Mucosa of descending colon (tissue), 3 donors: ENCODE data around the gene DLG1. TPM values are rescaled to one million over a fixed set of nuclear protein-coding genes. Genes with fewer than 3 reads are reported as not detected.

ENCODE experiments used
- ATAC-seq: fragments of 200-7000 bp; cut with Tn5 transposase; one replicate; pipeline ENCODE4 v1.9.1; 2020; ENCODE audit warnings: mild to moderate bottlenecking, moderate library complexity
- DNase-seq, 3 donors: peaks; one replicate each; pipeline ENCODE4 v3.0.0-alpha.2; 2020
- H3K36me3 ChIP-seq: fragments of 200-600 bp; one replicate; pipeline ENCODE4 v1.8.0; 2021; ENCODE audit warnings: low read depth, mild to moderate bottlenecking
- H3K4me1 ChIP-seq: fragments of 200-600 bp; one replicate; pipeline ENCODE4 v1.8.0; 2021; ENCODE audit warnings: low read depth, mild to moderate bottlenecking
- H3K4me3 ChIP-seq: fragments of 200-600 bp; one replicate; pipeline ENCODE4 v1.8.0; 2021; ENCODE audit warnings: mild to moderate bottlenecking
- H3K9me3 ChIP-seq: fragments of 200-600 bp; one replicate; pipeline ENCODE4 v1.8.0; 2021; ENCODE audit warnings: mild to moderate bottlenecking
- intact Hi-C, 2 donors: fragments of 100-400 bp; cut with DNase I in 1 of 2; cut with micrococcal nuclease in 1 of 2; formaldehyde crosslinking; loops; one replicate each; pipeline versions ENCODE4 v1.11.0 to v1.11.1; 2022; cut with DNase I, micrococcal nuclease
- total RNA-seq, 3 donors: library from RNA; stranded (reverse); fragmentation: NEBNext Ultra II Directional in 2 of 3; extraction: Animal tissue kit (Norgen Biotek cat#: 25700) in 2 of 3; gene quantifications; one replicate each; pipeline versions ENCODE4 v1.2.1 to v1.2.4, GENCODE V29; 2021 to 2023
- TF ChIP-seq, protein P1 (sequence below): fragments of 200-600 bp; IDR thresholded peaks from one replicate; pipeline ENCODE4 v1.8.0; 2022; ENCODE audit warnings: antibody characterized with exemption, mild to moderate bottlenecking
- donor health status: DM: no; HTN: no; CAD: no; lungs with moderate emphysema.
- donor health status: DM: no; HTN: no; CAD: no.
- donor health status: DM: no; HTN: yes; CAD: no.

The DLG1 gene
- total RNA-seq, 3 donors from 2014 or later = 107 to 163 (median 134) TPM

DNA sequence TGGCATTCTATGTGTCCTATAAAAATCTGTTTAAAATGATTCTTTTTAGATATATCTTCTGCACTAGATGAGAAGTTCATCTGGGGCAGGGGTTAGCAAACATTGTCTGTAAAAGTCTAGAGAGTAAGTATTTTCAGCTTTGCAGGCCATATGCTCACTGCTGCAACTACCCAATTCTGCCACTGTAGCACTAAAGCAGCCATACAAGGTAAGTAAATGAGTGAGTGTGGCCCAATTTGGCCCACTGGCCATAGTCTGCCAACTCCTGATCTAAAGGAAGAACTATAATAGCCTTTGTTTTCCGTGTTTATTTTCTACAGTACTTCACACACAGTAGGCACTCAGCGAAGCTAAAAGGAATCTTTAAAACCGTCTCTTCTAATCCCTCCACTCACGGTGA, 42.3 kb downstream of the DLG1 start:
- intact Hi-C loops = loop anchor here (5.0 to 10.0 kb wide), 2 partner anchors 249 to 256 kb away; no protein-coding TSS in a partner anchor
- TF ChIP-seq, protein P1, sequence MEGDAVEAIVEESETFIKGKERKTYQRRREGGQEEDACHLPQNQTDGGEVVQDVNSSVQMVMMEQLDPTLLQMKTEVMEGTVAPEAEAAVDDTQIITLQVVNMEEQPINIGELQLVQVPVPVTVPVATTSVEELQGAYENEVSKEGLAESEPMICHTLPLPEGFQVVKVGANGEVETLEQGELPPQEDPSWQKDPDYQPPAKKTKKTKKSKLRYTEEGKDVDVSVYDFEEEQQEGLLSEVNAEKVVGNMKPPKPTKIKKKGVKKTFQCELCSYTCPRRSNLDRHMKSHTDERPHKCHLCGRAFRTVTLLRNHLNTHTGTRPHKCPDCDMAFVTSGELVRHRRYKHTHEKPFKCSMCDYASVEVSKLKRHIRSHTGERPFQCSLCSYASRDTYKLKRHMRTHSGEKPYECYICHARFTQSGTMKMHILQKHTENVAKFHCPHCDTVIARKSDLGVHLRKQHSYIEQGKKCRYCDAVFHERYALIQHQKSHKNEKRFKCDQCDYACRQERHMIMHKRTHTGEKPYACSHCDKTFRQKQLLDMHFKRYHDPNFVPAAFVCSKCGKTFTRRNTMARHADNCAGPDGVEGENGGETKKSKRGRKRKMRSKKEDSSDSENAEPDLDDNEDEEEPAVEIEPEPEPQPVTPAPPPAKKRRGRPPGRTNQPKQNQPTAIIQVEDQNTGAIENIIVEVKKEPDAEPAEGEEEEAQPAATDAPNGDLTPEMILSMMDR = no peak
- ATAC-seq (no peak), DNase-seq (no peak)
- Histone ChIP-seq H3K36me3 (no peaks in the 10 kb centered on the region), H3K9me3 (no peaks in the 10 kb centered on the region), H3K4me1 (peaks cover 5% of the 10 kb centered on the region), H3K4me3 (no peak overlapping the region)

DNA sequence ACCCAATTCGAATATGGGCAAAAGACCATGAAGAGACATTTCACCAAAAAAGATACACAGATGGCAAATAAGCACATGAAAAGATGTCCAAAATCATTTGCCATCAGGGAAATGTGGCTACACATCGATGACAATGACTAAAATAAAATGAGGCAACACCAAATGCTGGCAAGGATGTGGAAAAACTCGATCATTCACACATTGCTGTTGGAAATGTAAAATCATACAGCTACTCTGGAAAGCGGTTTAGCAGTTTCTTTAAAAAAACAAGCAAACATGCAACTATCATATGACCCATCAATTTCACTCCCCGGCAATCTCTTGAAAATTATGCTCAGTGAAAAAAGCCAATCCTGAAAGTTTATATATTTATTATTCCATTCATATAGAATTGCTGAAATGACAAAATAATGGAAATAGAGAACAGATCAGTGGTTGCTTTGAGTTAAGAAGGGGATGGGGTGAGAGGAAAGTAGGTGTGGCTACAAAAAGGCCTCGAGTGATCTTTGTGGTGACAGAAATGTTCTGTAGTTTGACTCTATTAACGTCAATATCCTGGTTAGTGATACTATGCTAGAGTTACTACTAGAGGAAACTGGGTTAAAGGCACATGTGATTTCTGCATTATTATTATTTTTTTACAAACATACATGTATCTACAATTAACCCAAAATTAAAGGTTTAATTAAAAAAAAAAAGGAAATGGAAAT, 45.0 kb downstream of the DLG1 start:
- DNase-seq = no peak
- ATAC-seq = no peak
- H3K4me3 ChIP-seq = no peak overlapping the region
- intact Hi-C loops = loop anchor here in 1 of 2 donors (10.0 kb wide), 1 partner anchor 251 kb away; no protein-coding TSS in a partner anchor
- TF ChIP-seq, protein P1 = no peak
- peaks cover 21% of the 10 kb centered on the region for H3K9me3 ChIP-seq
- no peaks in the 10 kb centered on the region for H3K36me3 ChIP-seq
- peaks cover 5% of the 10 kb centered on the region for H3K4me1 ChIP-seq

DNA sequence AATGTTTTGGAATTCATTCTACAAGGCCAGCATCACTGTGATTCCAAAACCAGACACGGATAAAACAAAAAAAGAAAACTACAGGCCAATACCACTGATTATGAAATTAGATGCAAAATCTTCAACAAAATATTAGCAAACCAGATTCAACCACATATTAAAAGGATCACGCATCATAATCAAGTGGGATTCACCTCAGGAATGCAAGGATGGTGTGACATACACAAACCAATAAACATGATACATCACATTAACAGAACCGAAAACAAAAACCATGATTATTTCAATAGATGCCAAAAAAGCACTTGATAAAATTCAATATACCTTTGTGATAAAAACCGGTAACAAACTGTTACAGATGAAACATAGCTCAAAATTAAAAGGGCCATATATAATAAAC, 48.9 kb downstream of the DLG1 start:
- peaks cover 4% of the 10 kb centered on the region for H3K4me1 ChIP-seq
- intact Hi-C loops = no loop called here
- TF ChIP-seq, protein P1 = no peak
- no peak overlapping the region for H3K4me3 ChIP-seq
- no peak for ATAC-seq
- H3K9me3 ChIP-seq = peaks cover 26% of the 10 kb centered on the region
- no peaks in the 10 kb centered on the region for H3K36me3 ChIP-seq
- no peak for DNase-seq

DNA sequence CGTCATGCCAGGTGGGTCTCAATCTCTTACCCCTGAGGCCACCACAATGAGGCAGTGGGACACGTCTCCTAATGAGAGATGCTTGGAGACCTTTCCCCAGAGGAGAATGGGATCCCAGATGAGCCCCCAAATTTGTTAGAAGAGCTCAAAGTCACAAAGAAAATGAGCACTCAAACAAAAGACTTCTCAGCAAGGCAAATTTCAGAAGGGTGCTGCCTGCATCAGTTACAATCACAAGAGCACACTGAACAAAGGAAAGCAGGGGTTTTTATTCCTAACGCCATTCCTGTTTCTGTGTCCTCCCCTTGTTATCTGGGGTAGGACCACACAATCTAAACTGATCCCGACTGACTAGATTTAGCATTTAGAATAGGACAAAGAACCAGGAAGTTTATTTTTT, 50.1 kb downstream of the DLG1 start:
- TF ChIP-seq, protein P1 = no peak

DNA sequence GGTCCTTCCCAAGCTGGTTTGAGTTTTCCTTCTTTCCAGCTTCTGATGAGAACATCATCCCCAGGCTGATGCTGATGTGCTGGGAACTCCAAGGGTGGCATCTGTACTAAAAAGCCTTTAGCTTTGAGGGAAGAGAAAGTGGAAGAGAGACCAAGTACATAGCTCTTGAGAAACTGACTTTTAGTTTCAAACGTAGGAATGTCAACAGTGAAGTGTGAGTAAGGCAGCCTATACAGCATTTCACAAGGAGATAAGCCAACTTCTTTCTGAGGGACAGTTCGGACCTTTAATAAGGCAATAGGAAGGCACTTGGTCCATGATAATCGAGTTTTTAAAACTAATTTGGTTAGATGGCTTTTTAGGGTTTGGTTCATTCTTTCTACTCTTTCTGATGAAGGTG, 53.7 kb downstream of the DLG1 start:
- Histone ChIP-seq H3K4me3 (no peak overlapping the region), H3K36me3 (no peaks in the 10 kb centered on the region), H3K4me1 (no peaks in the 10 kb centered on the region), H3K9me3 (peaks cover 46% of the 10 kb centered on the region)
- DNase-seq (no peak), ATAC-seq (no peak)
- TF ChIP-seq, protein P1 = no peak
- intact Hi-C loops = no loop called here

More for the DNA sequence above, 50.1 kb downstream of the DLG1 start:
- no peaks in the 10 kb centered on the region for H3K36me3 ChIP-seq
- no peak overlapping the region for H3K4me3 ChIP-seq
- no peak for DNase-seq
- intact Hi-C loops = no loop called here
- ATAC-seq = no peak
- no peaks in the 10 kb centered on the region for H3K4me1 ChIP-seq
- peaks cover 36% of the 10 kb centered on the region for H3K9me3 ChIP-seq
